IPS DF 6.9 (cell line): ENCODE results near the gene METRN.
A peak's percentile ranks its signal among the peaks of the same experiment; 100 is the strongest.
"Not testable (repeated sequence)": the region's sequence is repeated elsewhere in the genome, so short reads cannot be mapped to it uniquely, and the experiment has no call there.

Experiments used
- DNase-seq: peaks from one replicate; pipeline ENCODE4 v3.0.0-alpha.2; 2013; ENCODE audit warnings: low read depth, low spot score
- H3K27ac ChIP-seq: one replicate; pipeline ENCODE4 v1.5.1; 2013; ENCODE audit warnings: low read length, control low read depth
- H3K27me3 ChIP-seq: 2 replicates; pipeline ENCODE4 v1.6.1; 2013; ENCODE audit warnings: mild to moderate bottlenecking, low read length; ENCODE audit not compliant: control insufficient read depth, insufficient read depth
- H3K36me3 ChIP-seq: 2 replicates; pipeline ENCODE4 v1.6.1; 2013; ENCODE audit warnings: low read length; ENCODE audit not compliant: control insufficient read depth, insufficient read depth
- H3K4me1 ChIP-seq: 2 replicates; pipeline ENCODE4 v1.6.1; 2013; ENCODE audit warnings: low read length; ENCODE audit not compliant: control insufficient read depth, insufficient read depth
- H3K4me3 ChIP-seq: 2 replicates; pipeline ENCODE4 v1.5.1; 2013; ENCODE audit warnings: mild to moderate bottlenecking, low read length
- H3K9me3 ChIP-seq: 2 replicates; pipeline ENCODE4 v1.6.1; 2013; ENCODE audit warnings: low read length, inconsistent platforms; ENCODE audit not compliant: control insufficient read depth, insufficient read depth
- WGBS: extraction: QIAGEN DNeasy Blood & Tissue Kit; methylation state at CpG from one replicate; pipeline ENCODE4 v1.1.7; 2013; ENCODE audit warnings: mixed read lengths, missing lambda C conversion rate; ENCODE audit not compliant: insufficient read length, insufficient coverage; 5-methylcytosine and 5-hydroxymethylcytosine counted together

Gene METRN

DNA sequence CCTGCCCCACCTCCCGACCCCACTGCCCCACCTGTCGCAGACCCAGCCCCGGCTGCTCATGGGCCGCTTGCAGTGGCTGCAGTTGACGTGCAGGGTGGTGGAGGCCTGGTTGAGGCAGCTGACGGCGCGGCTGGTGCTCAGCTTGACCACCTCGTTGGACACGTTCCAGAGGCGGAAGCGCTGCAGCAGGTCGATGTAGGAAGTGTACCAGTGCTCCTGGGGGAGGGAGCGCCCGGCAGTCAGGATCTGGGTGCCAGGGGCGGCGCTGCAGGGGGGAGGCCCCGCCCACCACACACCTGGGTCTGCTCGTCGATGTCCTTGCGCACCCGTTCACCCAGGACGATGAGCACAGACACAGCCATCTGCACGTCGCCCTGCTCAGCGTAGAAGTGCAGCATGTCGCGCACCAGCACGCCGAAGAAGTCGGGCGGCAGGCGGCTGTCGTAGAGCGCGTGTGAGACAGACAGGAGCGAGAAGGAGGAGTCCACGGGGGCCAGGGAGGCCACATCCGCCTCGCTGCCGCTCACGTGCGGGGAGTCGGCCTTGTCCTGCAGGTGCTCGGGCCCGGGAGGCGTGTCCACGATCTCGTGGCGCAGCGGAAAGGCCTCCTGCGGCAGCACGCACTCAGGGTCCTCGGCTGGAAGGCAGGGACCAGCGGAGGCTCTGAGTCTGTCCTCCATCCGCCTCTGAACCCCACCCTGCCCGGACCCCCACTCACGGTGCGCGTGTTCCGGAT lies 29.8 kb upstream of the METRN start:
- Histone ChIP-seq H3K4me1 (peaks cover 8% of the 10 kb centered on the region), H3K27me3 (no peaks in the 10 kb centered on the region), H3K4me3 (no peak overlapping the region), H3K36me3 (peaks cover 32% of the 10 kb centered on the region), H3K27ac (no peak overlapping the region), H3K9me3 (no peaks in the 10 kb centered on the region)
- WGBS, result no CpG with 5 or more reads among the region's 61 CpGs
- no peak for DNase-seq

DNA sequence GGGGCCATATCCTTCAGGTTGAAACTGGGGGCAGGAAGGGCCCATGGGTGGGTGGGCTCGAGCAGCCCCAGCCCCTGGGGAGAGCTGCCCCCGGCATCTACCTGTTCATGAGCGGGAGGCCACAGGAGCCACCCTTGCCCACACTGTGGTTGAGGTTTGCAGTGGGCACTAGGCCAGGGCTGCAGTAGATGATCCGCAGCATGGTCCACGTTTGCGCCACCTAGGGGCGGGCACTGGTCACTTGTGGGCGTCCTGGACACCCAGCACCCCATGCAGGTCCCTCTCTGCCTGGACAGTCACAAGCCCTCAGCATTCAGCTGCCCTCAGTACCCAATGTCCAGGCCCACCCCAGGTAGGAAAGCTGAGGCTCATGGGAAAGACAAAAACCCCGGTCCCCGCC lies 29.0 kb upstream of the METRN start:
- no peak overlapping the region for H3K27ac ChIP-seq
- H3K9me3 ChIP-seq, result no peaks in the 10 kb centered on the region
- peaks cover 8% of the 10 kb centered on the region for H3K4me1 ChIP-seq
- no peak for DNase-seq
- H3K4me3 ChIP-seq, result no peak overlapping the region
- no peaks in the 10 kb centered on the region for H3K27me3 ChIP-seq
- no CpG with 5 or more reads among the region's 10 CpGs for WGBS
- peaks cover 32% of the 10 kb centered on the region for H3K36me3 ChIP-seq

DNA sequence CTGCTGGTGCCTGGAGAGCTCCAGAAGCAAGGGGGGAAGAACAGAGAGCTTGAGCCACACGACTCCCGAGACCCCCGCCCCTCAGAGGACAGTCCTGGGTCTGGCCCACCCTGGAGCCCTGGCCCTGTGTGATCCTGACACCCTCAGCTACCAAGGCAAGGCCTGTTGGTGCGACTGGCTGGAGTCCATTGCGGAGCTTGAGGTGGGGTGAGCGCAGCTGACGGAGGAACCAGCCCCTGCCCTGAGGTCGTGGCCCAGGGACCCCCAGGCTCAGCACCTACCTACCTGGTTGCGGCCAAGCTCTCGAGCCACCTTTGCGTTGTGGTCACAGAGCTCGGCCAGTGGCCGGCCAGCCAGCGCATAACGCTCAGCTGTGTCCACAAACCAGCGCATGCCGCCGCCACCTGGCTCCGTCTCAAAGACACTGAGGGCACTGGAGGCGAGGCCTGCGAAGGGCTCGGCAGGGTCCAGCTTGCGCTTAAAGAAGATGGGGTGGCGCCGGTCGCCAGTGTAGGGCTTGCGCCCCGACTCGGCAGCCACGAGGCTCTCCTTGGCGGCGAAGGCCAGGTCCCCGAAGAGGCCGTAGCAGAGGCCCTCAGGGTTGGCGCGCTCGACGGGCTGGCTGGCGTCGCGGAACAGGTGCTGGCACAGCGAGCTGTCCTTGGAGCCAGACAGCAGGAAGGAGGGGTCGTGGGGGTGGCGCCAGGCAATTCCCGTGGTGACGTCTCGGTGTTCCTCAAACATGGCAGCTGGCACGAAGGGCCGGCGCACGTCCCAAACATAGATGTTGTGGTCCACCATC lies 28.3 kb upstream of the METRN start:
- H3K36me3 ChIP-seq, result peaks cover 32% of the 10 kb centered on the region
- H3K27ac ChIP-seq, result no peak overlapping the region
- H3K4me1 ChIP-seq, result peaks cover 6% of the 10 kb centered on the region
- H3K4me3 ChIP-seq, result no peak overlapping the region
- no CpG with 5 or more reads among the region's 51 CpGs for WGBS
- no peaks in the 10 kb centered on the region for H3K27me3 ChIP-seq
- no peaks in the 10 kb centered on the region for H3K9me3 ChIP-seq
- no peak for DNase-seq

DNA sequence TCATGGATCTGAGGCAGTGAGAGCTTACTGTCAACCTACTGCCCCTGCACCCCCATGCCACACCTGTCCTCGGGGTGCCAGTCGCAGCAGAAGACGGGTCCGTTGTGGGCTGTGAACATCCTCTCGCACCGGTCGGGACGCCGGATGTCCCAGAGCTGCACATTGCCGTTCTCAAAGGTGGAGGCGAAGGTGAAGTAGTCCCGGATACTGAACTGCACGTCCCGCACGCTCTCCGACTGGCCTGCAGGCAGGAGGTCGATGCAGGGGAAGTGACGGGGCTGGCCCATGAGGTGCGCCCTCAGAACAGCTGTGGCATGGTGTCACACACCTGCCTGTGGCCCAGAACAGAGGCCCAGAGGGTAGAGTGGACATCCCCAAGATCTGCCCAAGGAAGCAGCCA lies 27.4 kb upstream of the METRN start:
- no peak for DNase-seq
- H3K4me1 ChIP-seq, result peaks cover 6% of the 10 kb centered on the region
- H3K4me3 ChIP-seq, result no peak overlapping the region
- no peak overlapping the region for H3K27ac ChIP-seq
- no peaks in the 10 kb centered on the region for H3K9me3 ChIP-seq
- peaks cover 23% of the 10 kb centered on the region for H3K36me3 ChIP-seq
- WGBS, result no CpG with 5 or more reads among the region's 19 CpGs
- no peaks in the 10 kb centered on the region for H3K27me3 ChIP-seq

DNA sequence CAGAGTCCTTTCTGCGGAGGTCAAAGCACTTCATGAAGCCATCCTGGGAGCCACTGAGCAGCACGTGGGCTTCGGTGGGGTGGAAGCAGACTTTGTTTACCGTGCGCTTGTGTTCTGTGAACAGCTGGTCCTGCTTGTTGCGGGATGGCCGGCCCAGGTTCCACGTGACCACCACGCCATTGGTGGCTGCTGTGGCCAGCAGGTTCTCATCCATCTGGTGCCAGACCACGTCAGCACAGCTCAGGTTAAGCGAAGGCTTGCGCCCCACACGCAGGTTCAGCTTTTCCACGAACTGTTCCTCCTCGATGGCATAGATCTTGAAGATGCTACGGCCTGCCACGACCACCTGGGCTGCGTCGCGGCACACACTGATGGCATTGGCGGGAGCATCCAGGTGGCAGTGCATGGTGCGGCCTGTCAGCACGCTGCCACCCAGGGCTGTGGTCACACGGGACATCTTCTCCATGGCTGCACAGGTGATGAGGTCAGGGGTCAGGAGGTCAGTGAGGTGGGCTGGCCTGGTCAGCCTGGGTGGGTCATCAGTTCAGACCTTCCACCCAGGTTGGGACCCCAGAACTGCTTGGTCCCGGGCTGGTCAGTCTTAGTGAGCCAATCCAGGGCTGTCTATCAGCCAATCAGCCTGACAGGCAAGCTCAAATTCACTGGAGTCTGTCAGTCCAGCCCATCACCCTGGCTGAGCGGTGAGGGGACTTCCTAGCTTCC lies 25.6 kb upstream of the METRN start:
- Histone ChIP-seq H3K27me3 (no peaks in the 10 kb centered on the region), H3K9me3 (no peaks in the 10 kb centered on the region), H3K27ac (no peak overlapping the region), H3K4me1 (peaks cover 8% of the 10 kb centered on the region), H3K36me3 (peaks cover 17% of the 10 kb centered on the region), H3K4me3 (peak overlapping the region; percentile 85; the same call in 1 of the 2 replicates)
- no peak for DNase-seq
- WGBS, result no CpG with 5 or more reads among the region's 26 CpGs

DNA sequence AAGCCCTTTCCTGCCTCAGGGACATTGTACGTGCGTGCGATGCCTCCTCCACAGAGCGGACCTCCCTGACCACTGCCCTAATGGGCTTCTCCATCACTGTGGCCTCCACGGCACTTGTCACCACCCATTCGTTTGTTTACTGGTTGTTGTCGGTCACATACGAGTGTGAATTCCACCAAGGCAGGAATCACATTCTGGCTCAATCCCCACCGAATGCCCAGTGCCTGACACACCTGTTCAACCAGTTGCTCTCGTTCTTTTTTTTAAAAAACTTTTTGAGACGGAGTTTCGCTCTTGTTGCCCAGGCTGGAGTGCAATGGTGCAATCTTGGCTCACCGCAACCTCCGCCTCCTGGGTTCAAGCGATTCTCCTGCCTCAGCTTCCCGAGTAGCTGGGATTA lies 23.7 kb upstream of the METRN start:
- not testable (repeated sequence) for H3K27ac ChIP-seq, H3K27me3 ChIP-seq, H3K9me3 ChIP-seq, H3K4me3 ChIP-seq, DNase-seq
- Histone ChIP-seq H3K36me3 (peaks cover 13% of the 10 kb centered on the region), H3K4me1 (peaks cover 11% of the 10 kb centered on the region)
- no CpG with 5 or more reads among the region's 16 CpGs for WGBS

DNA sequence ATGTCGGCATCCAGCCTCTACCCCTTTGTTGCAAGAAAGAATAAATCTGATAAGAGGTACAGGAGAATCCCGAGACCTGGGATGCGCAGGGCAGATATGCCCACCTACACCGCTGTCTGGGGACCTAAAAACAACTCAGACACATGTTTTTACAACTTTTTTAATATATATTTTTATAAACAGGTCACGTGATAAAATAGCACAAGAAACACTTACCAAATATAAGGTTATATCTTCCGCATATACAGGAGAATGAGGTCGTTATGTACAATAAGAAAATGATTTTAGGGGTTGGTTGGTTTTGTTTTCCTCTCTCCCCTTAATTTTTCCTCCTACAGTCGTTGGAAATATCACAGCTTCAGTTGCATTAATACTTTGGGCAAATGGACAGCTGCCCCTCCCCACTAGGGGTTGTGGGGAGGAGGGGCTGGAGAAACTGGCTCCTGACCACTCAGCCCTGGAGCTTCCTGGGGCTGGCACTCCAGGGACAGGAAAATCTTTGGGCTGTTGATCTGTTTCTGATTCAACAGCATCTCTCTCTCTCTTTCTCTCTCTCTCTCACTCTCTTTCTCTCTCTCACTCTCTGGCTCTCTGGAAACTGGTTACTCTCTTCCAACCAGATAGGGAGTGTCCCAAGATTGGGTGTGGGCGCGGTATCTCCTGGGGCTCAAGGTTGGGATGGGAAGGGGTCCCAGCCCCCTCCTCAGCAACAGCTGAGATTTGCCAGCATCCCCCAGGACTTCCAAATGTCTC lies 22.4 kb upstream of the METRN start:
- no CpG with 5 or more reads among the region's 10 CpGs for WGBS
- H3K4me3 ChIP-seq, result no peak overlapping the region
- peaks cover 11% of the 10 kb centered on the region for H3K4me1 ChIP-seq
- peaks cover 2% of the 10 kb centered on the region; the same call in 1 of the 2 replicates for H3K27me3 ChIP-seq
- H3K36me3 ChIP-seq, result peaks cover 5% of the 10 kb centered on the region; the same call in 1 of the 2 replicates
- H3K9me3 ChIP-seq, result no peaks in the 10 kb centered on the region
- DNase-seq, result no peak
- H3K27ac ChIP-seq, result no peak overlapping the region

DNA sequence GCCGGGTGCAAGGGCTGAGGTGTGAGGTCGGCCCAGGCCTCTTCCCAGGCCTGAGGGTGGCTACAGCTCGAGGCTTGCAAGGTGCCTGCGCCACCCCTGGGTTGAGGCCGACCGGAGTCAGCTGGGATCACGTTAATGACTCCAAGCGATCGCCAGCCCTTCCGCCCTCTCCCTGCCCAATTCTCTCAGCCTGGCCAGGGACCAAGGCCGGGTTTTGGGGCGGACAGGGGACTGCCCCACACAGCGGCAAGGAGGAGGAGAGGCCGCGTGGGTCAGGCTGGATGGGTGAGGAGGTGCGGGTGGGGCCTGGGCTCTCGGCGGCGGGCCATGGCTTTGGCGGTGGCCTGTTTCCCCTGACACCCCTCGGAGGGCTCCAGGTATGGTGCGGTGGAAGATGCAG lies 21.6 kb upstream of the METRN start:
- no peak overlapping the region for H3K27ac ChIP-seq
- no peaks in the 10 kb centered on the region for H3K9me3 ChIP-seq
- peaks cover 2% of the 10 kb centered on the region; the same call in 1 of the 2 replicates for H3K27me3 ChIP-seq
- H3K4me1 ChIP-seq, result peaks cover 11% of the 10 kb centered on the region
- peak overlapping the region; percentile 48; the same call in 1 of the 2 replicates for H3K4me3 ChIP-seq
- peaks cover 5% of the 10 kb centered on the region; the same call in 1 of the 2 replicates for H3K36me3 ChIP-seq
- no CpG with 5 or more reads among the region's 22 CpGs for whole genome bisulfite sequencing
- DNase-seq, result no peak

DNA sequence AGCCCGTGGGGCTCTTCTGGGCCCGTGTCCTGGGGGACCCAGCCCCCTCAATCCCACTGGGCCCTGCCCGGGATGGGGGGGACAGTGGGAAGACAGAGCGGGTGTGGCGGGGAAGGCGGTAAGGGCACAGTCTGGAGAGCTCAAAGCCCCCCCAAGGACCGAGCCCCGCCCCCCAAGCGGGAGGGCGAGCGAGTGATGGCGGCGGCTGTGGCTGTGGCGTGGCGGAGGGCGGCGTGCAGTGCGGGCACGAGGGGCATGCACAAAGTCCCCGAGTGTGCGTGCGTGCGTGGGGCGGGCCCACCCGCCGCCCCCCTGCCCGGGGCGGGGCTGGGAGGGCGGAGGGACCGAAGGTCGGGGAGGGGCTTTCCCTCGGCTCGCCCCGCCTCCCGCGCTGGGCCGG lies 21.2 kb upstream of the METRN start:
- peaks cover 11% of the 10 kb centered on the region for H3K4me1 ChIP-seq
- H3K36me3 ChIP-seq, result peaks cover 5% of the 10 kb centered on the region; the same call in 1 of the 2 replicates
- WGBS, result no CpG with 5 or more reads among the region's 37 CpGs
- no peak overlapping the region for H3K27ac ChIP-seq
- H3K4me3 ChIP-seq, result peak overlapping the region; percentile 48; the same call in 1 of the 2 replicates
- H3K27me3 ChIP-seq, result peaks cover 2% of the 10 kb centered on the region; the same call in 1 of the 2 replicates
- H3K9me3 ChIP-seq, result no peaks in the 10 kb centered on the region
- no peak for DNase-seq
